GM10266 (cell line): ENCODE data around the gene IL17RC.

Experiments used
- DNase-seq: peaks from one replicate; pipeline ENCODE4 v3.0.0; 2012; ENCODE audit errors: extremely low spot score
- CTCF ChIP-seq: IDR thresholded peaks from 2 replicates; pipeline ENCODE4 v1.5.1; 2012; ENCODE audit warnings: mild to moderate bottlenecking, low read depth; ENCODE audit not compliant: control insufficient read depth, insufficient read depth; ENCODE audit errors: missing control alignments

Gene IL17RC

GRCh38 chr3:9942164-9942563, 25.3 kb downstream of the IL17RC start:
- TF ChIP-seq CTCF = no peak
- no peak for DNase-seq

- no peak for TF ChIP-seq CTCF
- no peak for DNase-seq
These were observed 26.2 kb downstream of the IL17RC start for GRCh38 chr3:9942934-9943690.

GRCh38 chr3:9944271-9944670, 27.4 kb downstream of the IL17RC start:
- no peak for TF ChIP-seq CTCF
- DNase-seq = no peak

GRCh38 chr3:9945358-9945757, 28.5 kb downstream of the IL17RC start:
- no peak for TF ChIP-seq CTCF
- no peak for DNase-seq

GRCh38 chr3:9946112-9947024, 29.5 kb downstream of the IL17RC start:
- no peak for DNase-seq
- peak; percentile 31 for TF ChIP-seq CTCF

GRCh38 chr3:9947025-9947995, 30.4 kb downstream of the IL17RC start:
- no peak for TF ChIP-seq CTCF
- DNase-seq = no peak
